Activated CD4-positive, alpha-beta T cell treated with anti-CD3 and anti-CD28 coated beads, Interleukin-2, amount 10 ng/mL, durations not matched to agents 24 days and 14 days (primary cell): ENCODE results near the gene TAPBP. TPM values are rescaled to one million over a fixed set of nuclear protein-coding genes. Genes with fewer than 3 reads are reported as not detected.

Experiments
- DNase-seq: peaks from one replicate; pipeline ENCODE4 v3.0.0; 2022
- H3K27ac Mint-ChIP-seq: one replicate; pipeline ENCODE4 v1.8.0; 2022; ENCODE audit warnings: mild to moderate bottlenecking, mixed read lengths
- H3K27me3 Mint-ChIP-seq: one replicate; pipeline ENCODE4 v1.8.0; 2022; ENCODE audit warnings: mixed read lengths
- H3K36me3 Mint-ChIP-seq: one replicate; pipeline ENCODE4 v1.8.0; 2022; ENCODE audit warnings: low read depth, mild to moderate bottlenecking, mixed read lengths
- H3K4me1 Mint-ChIP-seq: one replicate; pipeline ENCODE4 v1.8.0; 2021; ENCODE audit warnings: mixed read lengths
- H3K4me3 Mint-ChIP-seq: one replicate; pipeline ENCODE4 v1.8.0; 2022; ENCODE audit warnings: mild to moderate bottlenecking, moderate library complexity, mixed read lengths
- H3K9me3 Mint-ChIP-seq: one replicate; pipeline ENCODE4 v1.8.0; 2021; ENCODE audit warnings: mixed read lengths
- intact Hi-C: fragments of 100-400 bp; cut with micrococcal nuclease; formaldehyde crosslinking; loops from one replicate; pipeline ENCODE4 v1.15.1; 2023
- total RNA-seq: library from RNA; stranded (reverse); gene quantifications from 2 replicates; pipeline ENCODE4 v1.2.3, GENCODE V29; 2022

The TAPBP gene
- total RNA-seq, 1 donor from 2014 or later = 271 TPM

DNA sequence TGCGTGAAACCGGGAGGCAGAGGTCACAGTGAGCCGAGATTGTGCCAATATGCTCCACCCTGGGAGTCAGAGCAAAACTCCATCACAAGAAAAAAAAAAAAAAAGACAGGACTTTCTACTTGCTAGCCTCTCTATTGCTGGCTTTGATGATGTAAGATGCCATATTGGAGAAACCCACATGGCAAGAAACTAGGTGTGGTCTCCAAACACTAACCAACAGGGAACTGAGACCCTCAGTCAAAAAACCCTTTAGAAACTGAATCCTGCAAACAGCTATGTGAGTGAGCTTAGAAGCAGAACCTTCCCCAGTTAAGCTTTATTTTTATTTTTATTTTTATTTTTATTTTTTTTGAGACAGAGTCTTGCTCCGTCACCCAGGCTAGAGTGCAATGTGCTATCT lies 22.0 kb upstream of the TAPBP start:
- no peaks in the 10 kb centered on the region for H3K9me3 Mint-ChIP-seq
- no peak for DNase-seq
- H3K36me3 Mint-ChIP-seq = no peaks in the 10 kb centered on the region
- no peaks in the 10 kb centered on the region for H3K27me3 Mint-ChIP-seq
- no peak overlapping the region for H3K27ac Mint-ChIP-seq
- intact Hi-C loops = no loop called here
- peaks cover 9% of the 10 kb centered on the region for H3K4me1 Mint-ChIP-seq
- H3K4me3 Mint-ChIP-seq = no peak overlapping the region

DNA sequence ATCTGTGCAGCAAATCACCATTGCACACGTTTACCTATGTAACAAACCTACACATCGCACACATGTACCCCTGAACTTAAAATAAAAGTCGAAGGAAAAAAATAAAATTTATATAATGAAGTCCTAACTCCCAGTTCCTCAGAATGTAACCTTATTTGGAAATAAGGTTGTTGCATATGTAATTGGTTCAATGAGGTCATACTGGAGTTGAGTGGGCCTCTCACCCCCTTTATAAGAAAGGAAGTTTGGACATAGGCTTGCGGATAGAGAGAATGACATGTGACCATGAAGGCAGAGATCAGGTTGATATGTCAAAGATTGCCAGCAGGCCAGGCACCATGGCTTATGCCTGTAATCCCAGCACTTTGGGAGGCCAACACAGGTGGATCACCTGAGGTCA lies 19.8 kb upstream of the TAPBP start:
- no peaks in the 10 kb centered on the region for H3K36me3 Mint-ChIP-seq
- DNase-seq = no peak
- no peak overlapping the region for H3K27ac Mint-ChIP-seq
- no peaks in the 10 kb centered on the region for H3K27me3 Mint-ChIP-seq
- H3K4me1 Mint-ChIP-seq = peaks cover 9% of the 10 kb centered on the region
- no peak overlapping the region for H3K4me3 Mint-ChIP-seq
- intact Hi-C loops = no loop called here
- H3K9me3 Mint-ChIP-seq = no peaks in the 10 kb centered on the region

DNA sequence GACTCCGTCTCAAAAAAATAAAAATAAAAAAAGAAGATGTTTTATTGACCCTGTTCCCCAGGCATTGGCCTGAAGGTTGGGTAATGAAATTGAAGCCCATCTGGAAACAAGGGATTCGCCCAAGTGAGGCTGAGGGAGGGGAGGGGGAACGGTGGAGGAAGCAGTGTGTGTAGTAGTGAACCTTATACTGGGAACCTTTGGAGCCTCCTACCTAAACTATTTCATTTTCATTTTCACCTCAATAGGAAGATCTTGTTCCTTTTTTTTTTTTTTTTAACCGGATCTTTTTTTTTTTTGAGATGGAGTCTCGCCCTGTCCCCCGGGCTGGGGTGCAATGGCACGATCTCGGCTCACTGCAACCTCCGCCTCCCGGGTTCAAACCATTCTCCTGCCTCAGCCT lies 16.9 kb upstream of the TAPBP start:
- intact Hi-C loops = no loop called here
- H3K36me3 Mint-ChIP-seq = no peaks in the 10 kb centered on the region
- peaks cover 9% of the 10 kb centered on the region for H3K4me1 Mint-ChIP-seq

DNA sequence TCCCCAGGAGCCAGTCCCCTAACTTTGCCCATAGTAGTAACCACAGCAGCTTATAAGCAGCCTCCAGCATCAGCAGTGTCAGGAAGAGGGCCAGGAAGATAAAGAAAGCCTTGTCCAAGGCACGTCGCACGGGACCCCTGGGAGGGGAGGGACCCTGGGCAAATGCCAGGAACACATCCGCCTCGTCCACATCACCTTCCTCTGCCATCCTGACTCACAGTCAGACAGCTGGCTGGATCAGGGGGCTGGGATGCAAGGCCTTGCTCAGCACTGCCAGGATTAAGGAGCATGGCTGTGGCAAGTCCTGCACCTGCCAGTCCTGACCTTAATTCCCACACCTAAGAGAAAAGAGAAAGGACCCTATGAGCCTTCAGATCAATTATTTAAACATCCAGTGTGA lies 15.2 kb upstream of the TAPBP start:
- Mint-ChIP-seq H3K4me1 (peaks cover 10% of the 10 kb centered on the region), H3K27ac (no peak overlapping the region), H3K27me3 (no peaks in the 10 kb centered on the region), H3K9me3 (no peaks in the 10 kb centered on the region), H3K4me3 (no peak overlapping the region), H3K36me3 (no peaks in the 10 kb centered on the region)
- DNase-seq = no peak
- intact Hi-C loops = no loop called here

More for the DNA sequence above, 16.9 kb upstream of the TAPBP start:
- no peaks in the 10 kb centered on the region for H3K9me3 Mint-ChIP-seq
- no peak for DNase-seq
- no peak overlapping the region for H3K27ac Mint-ChIP-seq
- no peaks in the 10 kb centered on the region for H3K27me3 Mint-ChIP-seq
- no peak overlapping the region for H3K4me3 Mint-ChIP-seq

DNA sequence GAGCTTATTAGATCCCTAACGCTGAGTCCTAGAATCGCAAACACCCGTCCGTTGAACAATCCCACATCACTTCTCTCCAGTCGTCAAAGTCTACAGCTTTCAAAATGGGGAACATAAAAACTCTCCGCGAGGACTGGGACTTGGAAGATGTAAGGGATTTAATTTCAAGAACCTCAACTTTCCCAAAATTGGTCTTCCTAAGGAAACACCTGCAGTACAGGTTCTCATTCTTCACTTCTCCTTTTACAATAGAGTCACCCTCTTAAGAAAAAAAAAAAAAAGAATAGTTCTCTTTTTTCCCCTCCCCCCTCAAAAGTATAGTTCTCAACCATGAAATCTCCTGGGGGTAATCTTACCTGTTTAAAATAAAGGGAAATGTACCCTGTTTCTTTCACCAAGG lies 10.2 kb upstream of the TAPBP start:
- Mint-ChIP-seq H3K27me3 (no peaks in the 10 kb centered on the region), H3K4me1 (peaks cover 34% of the 10 kb centered on the region), H3K27ac (peak overlapping the region; percentile 94), H3K9me3 (no peaks in the 10 kb centered on the region), H3K36me3 (peaks cover 32% of the 10 kb centered on the region), H3K4me3 (peak overlapping the region; percentile 93)
- no peak for DNase-seq
- intact Hi-C loops = no loop called here

DNA sequence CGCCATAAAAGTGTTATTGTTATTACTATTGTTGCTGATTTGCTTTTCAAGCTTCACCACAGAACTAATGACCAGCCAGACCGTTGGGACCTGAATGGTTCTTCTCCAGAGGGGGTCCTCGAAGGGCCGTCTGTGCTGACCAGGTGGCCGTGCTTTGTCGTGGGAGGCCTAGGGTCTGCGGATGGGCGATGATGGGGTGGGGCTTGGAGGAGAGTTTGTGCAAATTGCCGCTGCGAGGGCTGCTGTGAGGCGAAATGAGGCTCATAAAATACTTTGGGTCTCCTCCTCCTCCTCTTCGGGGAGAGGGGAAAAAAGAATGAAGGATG lies 9.7 kb upstream of the TAPBP start:
- no peak for DNase-seq
- Mint-ChIP-seq H3K9me3 (no peaks in the 10 kb centered on the region), H3K4me1 (peaks cover 39% of the 10 kb centered on the region), H3K27ac (peak overlapping the region; percentile 94), H3K27me3 (no peaks in the 10 kb centered on the region), H3K36me3 (peaks cover 37% of the 10 kb centered on the region), H3K4me3 (peak overlapping the region; percentile 93)
- intact Hi-C loops = loop anchor here (1.0 kb wide), 6 partner anchors 9 to 68 kb away; partner anchors contain the start of genes KIFC1, PFDN6, TAPBP and VPS52

DNA sequence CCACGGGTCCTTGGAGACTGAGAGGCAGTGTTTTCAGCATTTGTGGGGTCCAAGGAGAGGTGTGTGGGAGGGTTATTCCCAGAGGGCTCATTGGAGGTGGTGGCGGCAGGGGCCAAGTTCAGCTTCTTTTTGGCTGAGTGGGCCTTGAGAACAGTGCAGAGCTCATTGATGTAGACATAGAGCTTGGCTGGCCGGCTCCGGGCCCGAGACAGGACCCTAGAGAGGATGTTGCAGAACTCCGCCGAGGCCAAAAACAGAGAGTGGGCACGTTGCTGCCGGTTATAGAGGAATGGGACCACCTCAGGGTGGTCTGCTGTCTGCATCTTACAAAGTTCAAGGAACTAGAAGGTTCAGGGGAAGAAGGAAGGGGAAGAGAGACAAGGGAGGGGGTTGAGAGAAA lies 7.3 kb upstream of the TAPBP start:
- Mint-ChIP-seq H3K27ac (peak overlapping the region; percentile 77), H3K4me1 (peaks cover 56% of the 10 kb centered on the region), H3K27me3 (no peaks in the 10 kb centered on the region), H3K36me3 (peaks cover 44% of the 10 kb centered on the region), H3K4me3 (peak overlapping the region; percentile 93), H3K9me3 (no peaks in the 10 kb centered on the region)
- no peak for DNase-seq
- intact Hi-C loops = no loop called here

DNA sequence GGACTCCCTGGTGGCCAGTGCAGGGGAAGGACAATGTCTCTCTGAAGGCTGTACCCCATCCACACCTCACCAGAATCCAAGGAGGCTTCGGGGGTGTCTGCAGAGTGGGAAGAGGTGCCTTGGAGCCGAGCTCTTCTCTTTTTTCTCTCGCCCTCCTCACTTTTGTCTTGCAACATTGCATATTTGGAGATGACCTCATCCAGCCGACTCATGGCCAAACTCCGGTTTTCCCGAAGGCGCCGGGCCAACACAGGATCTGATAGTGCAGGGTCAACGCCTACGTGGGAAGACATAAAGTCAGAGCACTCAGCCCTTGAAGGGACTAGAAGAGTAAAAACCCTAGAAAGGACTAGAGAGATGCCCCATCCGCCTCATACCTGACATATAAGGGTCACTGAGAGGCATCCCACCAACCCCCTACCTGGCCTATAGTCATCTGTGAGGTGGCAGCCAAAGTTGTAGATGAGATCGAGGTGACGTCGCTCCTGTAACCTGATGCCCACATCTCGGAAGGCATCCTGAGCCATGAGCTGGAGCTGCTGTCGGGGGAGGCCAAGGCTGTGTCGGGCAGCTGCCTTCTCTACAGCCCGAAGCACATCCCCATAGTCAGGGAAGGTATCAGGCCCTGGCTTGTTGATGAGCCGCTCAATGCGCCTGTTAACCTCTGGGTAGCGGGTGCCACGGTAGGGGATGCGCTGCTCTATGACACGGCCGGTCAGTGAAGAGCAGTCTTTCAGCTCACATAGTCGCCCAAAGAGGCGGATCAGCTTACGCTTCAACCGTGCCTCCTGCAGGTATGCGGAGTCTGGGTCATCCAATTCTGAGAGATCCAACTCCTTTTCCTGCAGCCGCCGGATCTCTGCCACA lies 6.7 kb upstream of the TAPBP start:
- Mint-ChIP-seq H3K36me3 (peaks cover 44% of the 10 kb centered on the region), H3K4me1 (peaks cover 59% of the 10 kb centered on the region), H3K4me3 (peak overlapping the region; percentile 93), H3K27ac (peak overlapping the region; percentile 77), H3K9me3 (no peaks in the 10 kb centered on the region), H3K27me3 (no peaks in the 10 kb centered on the region)
- intact Hi-C loops = no loop called here
- DNase-seq = no peak

DNA sequence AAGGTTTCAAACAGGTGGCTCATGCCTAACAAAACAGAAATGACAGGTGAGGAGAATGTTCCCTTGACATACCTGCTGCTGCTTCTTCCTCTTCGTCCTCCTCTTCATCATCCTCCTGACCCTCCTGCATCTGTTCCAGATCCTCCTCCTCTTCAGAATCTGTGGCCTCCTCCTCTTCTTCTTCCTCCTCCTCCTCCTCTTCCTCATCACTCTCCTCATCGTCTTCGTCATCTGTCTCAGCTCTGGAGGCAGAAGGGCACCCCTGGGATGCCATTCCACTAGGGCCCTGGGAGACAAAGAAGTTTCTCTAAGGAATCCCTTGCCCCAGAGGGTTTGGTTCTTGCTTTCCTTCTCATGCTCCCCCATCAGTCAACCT lies 6.0 kb upstream of the TAPBP start:
- intact Hi-C loops = loop anchor here (10.0 kb wide), 2 partner anchors 255 to 1585 kb away; partner anchors contain the start of gene CLIC1
- Mint-ChIP-seq H3K4me1 (peaks cover 59% of the 10 kb centered on the region), H3K36me3 (peaks cover 44% of the 10 kb centered on the region)

DNA sequence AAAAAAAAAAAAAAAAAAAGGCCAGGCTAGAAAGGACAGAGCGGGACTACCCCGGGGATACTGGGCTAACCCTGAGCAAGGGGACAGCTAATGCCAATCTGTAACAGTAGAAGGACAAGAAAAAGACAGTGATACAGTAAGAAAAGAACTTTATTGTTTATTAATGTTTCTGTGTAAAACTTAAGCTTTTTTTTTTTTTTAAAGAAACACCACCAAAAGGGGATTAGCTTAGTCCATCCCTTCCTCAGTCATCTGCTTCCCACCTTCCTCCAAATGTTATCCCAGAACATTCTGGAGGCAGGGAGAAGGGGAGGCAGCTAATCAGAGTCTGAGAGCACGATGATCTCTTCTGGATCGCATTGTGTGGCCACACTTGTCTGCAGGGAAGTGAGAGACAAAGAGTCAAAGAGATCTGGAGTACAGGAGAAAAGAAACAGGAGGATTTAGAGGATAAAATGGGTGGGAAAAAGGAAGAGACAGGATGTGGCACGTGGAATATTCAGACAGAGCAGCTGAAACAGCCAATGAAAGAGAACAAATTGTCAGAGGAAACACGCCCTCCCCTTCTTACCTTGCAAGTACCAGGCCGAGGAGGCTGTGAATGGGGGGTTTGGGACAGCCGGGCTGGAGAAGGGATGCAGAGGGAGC lies 4.7 kb upstream of the TAPBP start:
- H3K27ac Mint-ChIP-seq = peak overlapping the region; percentile 96
- peaks cover 50% of the 10 kb centered on the region for H3K36me3 Mint-ChIP-seq
- DNase-seq = no peak
- intact Hi-C loops = loop anchor here (10.0 kb wide), 2 partner anchors 256 to 1584 kb away; partner anchors contain the start of gene CLIC1
- no peaks in the 10 kb centered on the region for H3K27me3 Mint-ChIP-seq
- H3K9me3 Mint-ChIP-seq = no peaks in the 10 kb centered on the region
- peak overlapping the region; percentile 96 for H3K4me3 Mint-ChIP-seq
- peaks cover 56% of the 10 kb centered on the region for H3K4me1 Mint-ChIP-seq

More for the DNA sequence above, 6.0 kb upstream of the TAPBP start:
- H3K27ac Mint-ChIP-seq = no peak overlapping the region
- H3K9me3 Mint-ChIP-seq = no peaks in the 10 kb centered on the region
- no peaks in the 10 kb centered on the region for H3K27me3 Mint-ChIP-seq
- no peak for DNase-seq
- H3K4me3 Mint-ChIP-seq = peak overlapping the region; percentile 93

DNA sequence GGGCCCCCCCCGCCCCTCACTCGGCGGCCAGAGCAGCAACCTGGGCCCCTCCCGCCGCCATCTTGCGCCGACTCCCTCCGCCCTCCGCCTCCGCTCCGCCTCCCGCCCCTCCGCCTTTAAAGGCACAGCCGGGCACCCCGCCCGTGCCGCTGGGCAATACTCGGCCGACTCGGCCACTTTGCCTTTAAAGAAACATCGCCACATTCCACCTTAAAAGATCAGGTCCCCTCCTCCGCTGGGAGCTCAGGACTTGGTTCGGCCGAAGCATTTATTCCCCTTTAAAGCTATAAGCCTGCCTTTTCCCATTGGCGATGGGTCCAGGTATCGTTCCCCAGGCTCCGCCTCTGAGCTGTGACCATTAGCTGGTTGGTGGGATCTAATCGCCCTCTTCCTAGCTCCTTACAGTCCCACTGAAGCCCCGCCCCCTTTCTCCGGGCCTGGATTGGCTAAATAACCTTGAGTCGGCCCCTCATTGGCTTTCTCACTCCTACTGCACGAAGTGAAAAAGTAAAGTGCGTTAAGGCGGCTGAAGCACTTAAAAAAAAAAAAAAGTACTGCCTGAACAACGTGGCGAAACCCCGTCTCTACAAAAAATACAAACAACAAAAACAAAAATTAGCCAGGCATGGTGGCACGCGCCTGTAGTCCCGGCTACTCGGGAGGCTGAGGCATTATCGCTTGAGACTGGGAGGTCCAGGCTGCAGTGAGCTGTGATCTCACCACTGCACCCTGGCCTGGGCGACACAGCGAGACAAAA lies 4.0 kb upstream of the TAPBP start, which contains the start of gene ZBTB22:
ZBTB22 (minus strand) TSS at position 76 of the 757 bp plus-strand sequence. CDS start 828 bp downstream, outside the sequence.
- Mint-ChIP-seq H3K36me3 (peaks cover 56% of the 10 kb centered on the region), H3K27ac (peak within 1 kb of the TSS; percentile 96)
- intact Hi-C loops = loop anchor here (1.0 to 10.0 kb wide), 3 partner anchors 100 to 1583 kb away; partner anchors contain the start of genes CLIC1 and CUTA

DNA sequence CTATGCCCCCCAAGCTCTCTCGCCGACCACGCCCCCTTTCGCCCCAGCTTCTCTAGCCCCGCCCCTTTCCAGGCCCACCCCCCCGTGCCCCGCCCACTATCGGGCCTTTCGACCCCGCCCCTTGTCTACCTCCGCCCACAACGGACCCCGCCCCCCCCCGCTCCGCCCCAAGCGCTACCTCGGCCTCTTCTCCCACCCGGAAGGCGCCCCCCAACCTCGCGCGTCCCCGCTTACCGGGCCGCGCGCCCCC lies 3.5 kb upstream of the TAPBP start:
- H3K9me3 Mint-ChIP-seq = no peaks in the 10 kb centered on the region
- H3K27ac Mint-ChIP-seq = peak overlapping the region; percentile 70
- H3K36me3 Mint-ChIP-seq = peaks cover 56% of the 10 kb centered on the region
- H3K4me1 Mint-ChIP-seq = peaks cover 54% of the 10 kb centered on the region
- peak overlapping the region; percentile 96 for H3K4me3 Mint-ChIP-seq
- H3K27me3 Mint-ChIP-seq = no peaks in the 10 kb centered on the region
- intact Hi-C loops = loop anchor here (1.0 to 10.0 kb wide), 3 partner anchors 101 to 1583 kb away; partner anchors contain the start of genes CLIC1 and CUTA
- no peak for DNase-seq

More for the DNA sequence above, 4.0 kb upstream of the TAPBP start, which contains the start of gene ZBTB22:
- Mint-ChIP-seq H3K4me1 (peaks cover 53% of the 10 kb centered on the region), H3K4me3 (peak within 1 kb of the TSS; percentile 96), H3K9me3 (no peaks in the 10 kb centered on the region), H3K27me3 (no peaks in the 10 kb centered on the region)
- DNase-seq = peak; percentile 98

DNA sequence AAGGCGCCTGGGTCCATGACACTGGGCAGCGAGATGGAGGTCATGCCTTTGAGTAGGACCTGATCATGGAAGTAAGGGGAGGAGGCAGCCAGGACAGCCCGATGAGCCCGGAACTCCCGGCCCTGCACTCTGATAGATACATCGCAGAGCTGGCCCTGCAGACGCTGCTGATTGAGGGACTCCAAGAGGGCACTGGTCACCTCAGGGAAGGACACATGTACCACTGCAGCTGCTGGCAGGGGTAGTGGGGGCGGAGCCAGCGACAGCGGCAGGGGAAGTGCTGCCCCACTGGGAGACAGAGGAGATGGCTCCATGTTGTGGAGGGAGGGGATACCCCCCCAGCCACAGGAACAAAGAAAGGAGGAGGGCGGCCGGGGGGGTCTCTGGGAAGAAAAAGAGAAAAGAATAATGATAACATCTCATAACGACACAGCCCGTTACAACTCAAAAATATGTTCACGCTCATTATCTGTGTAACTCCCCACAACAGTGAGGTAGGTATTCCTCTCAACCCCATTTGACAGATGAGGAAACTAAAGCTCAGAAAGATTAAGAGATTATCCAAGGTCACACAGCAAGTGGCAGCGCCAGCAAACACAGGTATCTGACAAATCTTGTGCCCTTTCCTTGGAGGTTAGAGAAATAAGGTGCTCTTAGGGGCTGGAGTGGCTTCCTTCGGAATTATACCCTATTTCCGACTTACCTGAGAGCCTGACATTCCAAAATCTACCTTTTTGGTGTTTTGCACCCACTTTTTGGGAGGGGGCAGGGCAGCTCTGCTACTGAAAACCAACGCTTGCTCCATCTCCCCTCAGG lies 2.9 kb upstream of the TAPBP start:
- DNase-seq = peak; percentile 67
- intact Hi-C loops = loop anchor here (1.0 to 10.0 kb wide), 3 partner anchors 101 to 1582 kb away; partner anchors contain the start of genes CLIC1 and CUTA
- peaks cover 58% of the 10 kb centered on the region for H3K36me3 Mint-ChIP-seq

More for the DNA sequence above, 2.9 kb upstream of the TAPBP start:
- H3K4me3 Mint-ChIP-seq = peak overlapping the region; percentile 80
- peaks cover 56% of the 10 kb centered on the region for H3K4me1 Mint-ChIP-seq
- H3K27me3 Mint-ChIP-seq = no peaks in the 10 kb centered on the region
- H3K9me3 Mint-ChIP-seq = no peaks in the 10 kb centered on the region
- peak overlapping the region; percentile 70 for H3K27ac Mint-ChIP-seq
